A673 (cell line): ENCODE results near the gene DNAH7. TPM values are rescaled to one million over a fixed set of nuclear protein-coding genes. Genes with fewer than 3 reads are reported as not detected.

Experiments used
- BruUV-seq: library from RNA; stranded (reverse); fragments of 400-500 nt; replicated peaks from 2 replicates; lab custom pipeline; 2021; lab: Mats Ljungman, UMichigan
- CTCF ChIA-PET: fragments of 300-600 bp; sonication (Branson Sonifier 250); formaldehyde crosslinking; loops from one replicate; lab custom pipeline; 2022; ENCODE audit warnings: antibody characterized with exemption; lab: Charles Lee
- POLR2A ChIA-PET: fragments of 300-600 bp; sonication (Branson Sonifier 250); formaldehyde crosslinking; loops from one replicate; lab custom pipeline; 2022; ENCODE audit warnings: antibody characterized with exemption; ENCODE audit not compliant: low non-redundant PET; lab: Charles Lee
- DNase-seq: peaks from one replicate; pipeline ENCODE4 v3.0.0-alpha.2; 2015; ENCODE audit warnings: low spot score
- H3K27ac ChIP-seq: fragments of 200-600 bp; sonication (generic); 2 replicates; pipeline ENCODE4 v1.5.1; 2016; ENCODE audit warnings: mixed run types, low read depth, mild to moderate bottlenecking, mixed read lengths, antibody characterized with exemption, low read length; ENCODE audit not compliant: poor library complexity, severe bottlenecking
- H3K27me3 ChIP-seq: fragments of 200-600 bp; sonication (generic); replicated peaks from 2 replicates; pipeline ENCODE4 v1.6.1; 2017; ENCODE audit warnings: mixed run types, low read depth, mild to moderate bottlenecking, mixed read lengths, antibody characterized with exemption, low read length; ENCODE audit not compliant: insufficient read depth, poor library complexity
- H3K36me3 ChIP-seq: fragments of 200-600 bp; sonication (generic); 2 replicates; pipeline ENCODE4 v1.6.1; 2016; ENCODE audit warnings: mixed run types, mild to moderate bottlenecking, mixed read lengths, antibody characterized with exemption, low read length; ENCODE audit not compliant: insufficient read depth, poor library complexity, severe bottlenecking
- H3K4me1 ChIP-seq: fragments of 200-600 bp; sonication (generic); 2 replicates; pipeline ENCODE4 v1.6.1; 2017; ENCODE audit warnings: mixed run types, mild to moderate bottlenecking, mixed read lengths, antibody characterized with exemption, low read length; ENCODE audit not compliant: insufficient read depth, poor library complexity, severe bottlenecking
- H3K4me3 ChIP-seq: fragments of 200-600 bp; sonication (generic); 2 replicates; pipeline ENCODE4 v1.5.1; 2016; ENCODE audit warnings: low read depth, mixed run types, mild to moderate bottlenecking, mixed read lengths, low read length; ENCODE audit not compliant: poor library complexity, severe bottlenecking
- H3K9me3 ChIP-seq: fragments of 200-600 bp; sonication (generic); 2 replicates; pipeline ENCODE4 v1.6.1; 2016; ENCODE audit warnings: mixed run types, low read depth, mild to moderate bottlenecking, mixed read lengths, antibody characterized with exemption, low read length; ENCODE audit not compliant: poor library complexity, severe bottlenecking
- EZH2 ChIP-seq: fragments of 200-600 bp; sonication (generic); IDR thresholded peaks from 2 replicates; pipeline ENCODE4 v1.6.1; 2017; ENCODE audit warnings: borderline replicate concordance, low read depth, mild to moderate bottlenecking, mixed read lengths, antibody characterized with exemption, low read length; ENCODE audit not compliant: poor library complexity, severe bottlenecking
- intact Hi-C: fragments of 100-400 bp; cut with micrococcal nuclease; formaldehyde crosslinking; loops from one replicate; pipeline ENCODE4 v1.10.0; 2022; ENCODE audit not compliant: unreplicated experiment
- total RNA-seq: library from RNA; stranded (reverse); gene quantifications from 2 replicates; pipeline ENCODE4 v1.2.3, GENCODE V29; 2021
- TF ChIP-seq, protein P1 (sequence below): fragments of 300-800, 200-600 bp; sonication (generic); conservative IDR thresholded peaks from 2 replicates; pipeline ENCODE4 v1.5.1; 2017; ENCODE audit warnings: low read depth, mild to moderate bottlenecking, antibody characterized with exemption, low read length, moderate library complexity, mixed read lengths

Gene DNAH7
- total RNA-seq, 1 experiment from 2014 or later: 0.95 TPM

DNA sequence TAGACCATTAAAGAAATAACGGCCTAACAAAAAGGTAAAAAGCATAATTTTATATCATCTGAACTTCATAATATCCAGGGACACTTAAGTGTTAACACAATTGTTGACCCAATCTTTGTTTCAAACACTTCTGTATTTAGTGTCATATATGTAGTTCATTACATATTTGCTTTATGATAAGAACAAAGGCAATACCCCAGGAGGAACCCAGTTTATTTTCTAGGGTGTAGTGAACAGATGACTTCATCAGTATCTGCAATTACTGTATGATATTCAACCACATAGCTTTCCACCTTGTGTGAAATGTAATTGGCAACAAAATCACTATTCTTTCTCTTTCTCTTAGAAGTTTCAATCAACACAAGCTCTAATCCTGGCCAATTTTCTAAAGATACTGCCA, 233.8 kb downstream of the DNAH7 start:
- Histone ChIP-seq H3K4me1 (no peaks in the 10 kb centered on the region), H3K9me3 (no peaks in the 10 kb centered on the region), H3K27ac (no peak overlapping the region), H3K36me3 (no peaks in the 10 kb centered on the region), H3K4me3 (no peak overlapping the region), H3K27me3 (no peaks in the 10 kb centered on the region)
- TF ChIP-seq, protein P1, sequence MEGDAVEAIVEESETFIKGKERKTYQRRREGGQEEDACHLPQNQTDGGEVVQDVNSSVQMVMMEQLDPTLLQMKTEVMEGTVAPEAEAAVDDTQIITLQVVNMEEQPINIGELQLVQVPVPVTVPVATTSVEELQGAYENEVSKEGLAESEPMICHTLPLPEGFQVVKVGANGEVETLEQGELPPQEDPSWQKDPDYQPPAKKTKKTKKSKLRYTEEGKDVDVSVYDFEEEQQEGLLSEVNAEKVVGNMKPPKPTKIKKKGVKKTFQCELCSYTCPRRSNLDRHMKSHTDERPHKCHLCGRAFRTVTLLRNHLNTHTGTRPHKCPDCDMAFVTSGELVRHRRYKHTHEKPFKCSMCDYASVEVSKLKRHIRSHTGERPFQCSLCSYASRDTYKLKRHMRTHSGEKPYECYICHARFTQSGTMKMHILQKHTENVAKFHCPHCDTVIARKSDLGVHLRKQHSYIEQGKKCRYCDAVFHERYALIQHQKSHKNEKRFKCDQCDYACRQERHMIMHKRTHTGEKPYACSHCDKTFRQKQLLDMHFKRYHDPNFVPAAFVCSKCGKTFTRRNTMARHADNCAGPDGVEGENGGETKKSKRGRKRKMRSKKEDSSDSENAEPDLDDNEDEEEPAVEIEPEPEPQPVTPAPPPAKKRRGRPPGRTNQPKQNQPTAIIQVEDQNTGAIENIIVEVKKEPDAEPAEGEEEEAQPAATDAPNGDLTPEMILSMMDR: no peak
- no peak for TF ChIP-seq EZH2
- intact Hi-C loops: no loop called here
- POLR2A ChIA-PET: interaction anchor here (0.7 kb wide), 1 partner anchor 71 kb away, joined by 14 read pairs; no protein-coding TSS in a partner anchor
- BruUV-seq: no TSS peak
- CTCF ChIA-PET: no interaction called here
- DNase-seq: no peak

DNA sequence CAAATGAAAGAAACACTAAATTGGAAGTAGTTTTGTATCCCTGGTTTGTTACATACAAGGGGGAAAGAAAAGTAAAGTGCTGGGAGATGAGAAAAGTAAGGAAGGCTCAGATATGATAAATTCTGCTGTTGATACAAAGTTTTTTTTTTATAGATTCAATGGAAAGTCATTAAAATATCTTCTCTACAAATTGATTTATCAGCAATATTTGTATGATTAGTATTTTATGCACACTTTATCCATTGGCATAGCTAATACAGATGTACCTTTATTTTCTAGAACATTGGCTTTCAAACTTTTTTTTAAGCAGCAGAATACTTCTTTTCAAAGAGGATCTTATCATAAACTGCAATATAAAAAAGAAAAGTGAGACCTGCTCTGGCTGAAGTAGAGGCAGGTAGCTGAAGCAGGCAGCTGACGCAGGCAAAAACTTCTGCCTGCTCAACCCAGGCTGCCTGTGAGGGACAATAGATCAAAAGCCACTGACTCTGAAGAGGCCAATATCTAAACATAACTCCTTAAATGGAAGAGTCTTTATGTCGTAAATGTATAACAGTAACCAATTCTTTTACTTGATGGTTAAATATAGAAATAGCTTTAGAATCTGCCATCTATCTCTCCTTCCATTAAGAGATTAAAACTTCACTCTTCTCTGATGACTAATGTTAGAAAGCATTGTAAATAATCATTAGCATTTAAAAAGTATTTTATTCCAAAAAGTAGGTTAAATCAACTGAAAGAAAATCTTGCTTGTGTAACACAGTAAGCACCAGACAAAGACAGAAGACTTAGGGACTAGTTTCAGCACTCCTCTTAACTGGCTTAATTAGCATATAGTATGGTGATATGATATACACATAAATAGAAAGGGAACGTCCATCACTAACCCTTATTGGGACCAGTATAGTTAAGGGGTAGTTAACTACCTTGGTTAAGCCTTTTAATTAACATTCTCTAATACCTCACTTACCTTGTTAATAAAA, 237.4 kb downstream of the DNAH7 start:
- TF ChIP-seq, protein P1: no peak
- TF ChIP-seq EZH2: no peak
- CTCF ChIA-PET: no interaction called here
- Histone ChIP-seq H3K36me3 (no peaks in the 10 kb centered on the region), H3K27me3 (no peaks in the 10 kb centered on the region), H3K4me1 (no peaks in the 10 kb centered on the region), H3K9me3 (no peaks in the 10 kb centered on the region), H3K27ac (no peak overlapping the region), H3K4me3 (no peak overlapping the region)
- POLR2A ChIA-PET: interaction anchor here (0.6 kb wide), 1 partner anchor 73 kb away, joined by 3 read pairs; no protein-coding TSS in a partner anchor
- DNase-seq: no peak
- BruUV-seq: no TSS peak
- intact Hi-C loops: no loop called here

DNA sequence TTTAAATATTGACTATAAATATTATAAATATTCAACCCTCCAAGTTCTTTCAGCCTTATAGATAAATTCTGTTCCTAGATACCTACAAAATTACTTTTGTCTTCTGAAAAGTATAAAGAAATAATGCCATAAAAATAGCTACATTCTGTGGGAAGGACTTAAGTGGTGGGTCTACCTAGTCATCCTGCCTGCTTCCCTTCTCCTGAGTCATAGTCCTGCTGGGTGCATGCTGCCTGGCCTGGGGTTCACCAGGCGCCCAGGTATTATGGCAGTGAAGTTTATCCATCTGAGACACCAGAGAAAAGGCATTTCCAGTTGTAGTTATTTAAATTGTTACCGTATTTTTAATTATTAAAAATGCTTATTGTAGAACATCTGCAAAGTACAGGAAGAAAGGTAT, 244.2 kb downstream of the DNAH7 start:
- DNase-seq: no peak
- H3K27me3 ChIP-seq: no peaks in the 10 kb centered on the region

More for the DNA sequence above, 244.2 kb downstream of the DNAH7 start:
- CTCF ChIA-PET: no interaction called here
- POLR2A ChIA-PET: no interaction called here
- Histone ChIP-seq H3K27ac (no peak overlapping the region), H3K4me3 (no peak overlapping the region), H3K9me3 (no peaks in the 10 kb centered on the region), H3K36me3 (no peaks in the 10 kb centered on the region), H3K4me1 (peaks cover 4% of the 10 kb centered on the region)
- BruUV-seq: no TSS peak
- intact Hi-C loops: no loop called here
- TF ChIP-seq EZH2: no peak
- TF ChIP-seq, protein P1: no peak
